ENCODE results near the gene YBX3. TPM values are rescaled to one million over a fixed set of nuclear protein-coding genes. Genes with fewer than 3 reads are reported as not detected.

YBX3 gene
- total and polyA plus RNA-seq, 4 donors = 134 to 299 (median 252) TPM

DNA sequence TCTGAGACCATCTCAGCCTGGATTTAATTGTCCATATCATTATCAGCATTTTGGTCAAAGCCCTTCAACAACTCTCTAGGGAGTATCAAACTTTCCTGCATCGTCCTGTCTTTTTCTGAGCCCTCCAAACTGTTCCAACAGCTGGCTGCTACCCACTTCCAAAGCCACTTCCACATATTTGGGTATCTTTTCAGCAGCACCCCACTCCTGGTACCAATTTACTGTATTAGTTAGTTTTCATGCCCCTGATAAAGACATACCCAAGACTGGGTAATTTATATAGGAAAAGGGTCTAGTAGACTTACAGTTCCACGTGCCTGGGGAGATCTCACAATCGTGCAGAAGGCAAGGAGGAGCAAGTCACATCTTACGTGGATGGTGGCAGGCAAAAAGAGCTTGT lies 33.1 kb upstream of the YBX3 start:
- no peak for ATAC-seq (ENCODE audit: insufficient read depth, low FRiP score)
- Histone ChIP-seq H3K27ac (ENCODE audit: low read depth in 1 of 2, low read length in 1 of 2) (no peak overlapping the region), H3K9me3 (ENCODE audit: control insufficient read depth in 4 of 4, insufficient read depth in 3 of 4, low read length in 3 of 4) (peaks cover 0 to 10% (median 7%) of the 10 kb centered on the region in 4 donors), H3K4me3 (no peak overlapping the region), H3K4me1 (ENCODE audit: control insufficient read depth in 5 of 5, insufficient read depth in 5 of 5, low read length in 5 of 5) (no peaks in the 10 kb centered on the region), H3K9ac (ENCODE audit: insufficient read depth in 1 of 2, low read length in 2 of 2) (no peak overlapping the region), H3K36me3 (ENCODE audit: control insufficient read depth in 4 of 4, insufficient read depth in 4 of 4, low read length in 4 of 4) (no peaks in the 10 kb centered on the region), H3K27me3 (ENCODE audit: control insufficient read depth in 3 of 3, insufficient read depth in 3 of 3, low read length in 2 of 3) (peaks cover 0 to 3% (median 0%) of the 10 kb centered on the region in 3 donors)
- no peak for TF ChIP-seq CTCF (IDR thresholded peaks at IDR 0.05; ENCODE audit: control extremely low read depth, extremely low read depth)
- no peak for DNase-seq
- WGBS, 2 donors = 78 to 92% methylated on average over 4 of the region's 4 CpGs

DNA sequence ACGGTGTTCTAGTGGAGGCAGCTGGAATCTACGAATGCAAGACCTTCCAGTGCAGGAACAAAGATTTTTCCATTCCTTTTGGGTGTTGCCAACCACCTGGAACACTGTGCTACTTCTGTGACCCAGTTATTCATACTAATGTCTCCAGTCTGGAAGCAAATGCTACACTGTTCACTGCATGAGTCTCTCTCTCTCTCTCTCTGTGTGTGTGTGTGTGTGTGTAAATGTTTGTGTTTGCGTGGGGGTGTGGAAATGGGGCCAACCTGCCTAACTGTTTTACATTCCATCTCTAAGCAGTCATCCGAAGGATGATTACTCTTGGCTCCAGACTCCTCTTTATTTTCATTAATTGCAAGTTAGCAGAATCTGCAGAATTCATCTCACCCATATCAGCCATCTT lies 29.9 kb upstream of the YBX3 start:
- DNase-seq = no peak
- Histone ChIP-seq H3K9ac (ENCODE audit: insufficient read depth in 1 of 2, low read length in 2 of 2) (no peak overlapping the region), H3K9me3 (ENCODE audit: control insufficient read depth in 4 of 4, insufficient read depth in 3 of 4, low read length in 3 of 4) (peaks cover 0 to 10% (median 7%) of the 10 kb centered on the region in 4 donors), H3K36me3 (ENCODE audit: control insufficient read depth in 4 of 4, insufficient read depth in 4 of 4, low read length in 4 of 4) (no peaks in the 10 kb centered on the region), H3K4me3 (no peak overlapping the region), H3K4me1 (ENCODE audit: control insufficient read depth in 5 of 5, insufficient read depth in 5 of 5, low read length in 5 of 5) (no peaks in the 10 kb centered on the region), H3K27ac (ENCODE audit: low read depth in 1 of 2, low read length in 1 of 2) (no peak overlapping the region), H3K27me3 (ENCODE audit: control insufficient read depth in 3 of 3, insufficient read depth in 3 of 3, low read length in 2 of 3) (peaks cover 0 to 3% (median 0%) of the 10 kb centered on the region in 3 donors)
- TF ChIP-seq CTCF (IDR thresholded peaks at IDR 0.05; ENCODE audit: control extremely low read depth, extremely low read depth) = no peak
- 52 to 70% methylated on average over 4 of the region's 4 CpGs for WGBS, 2 donors
- ATAC-seq (ENCODE audit: insufficient read depth, low FRiP score) = no peak

DNA sequence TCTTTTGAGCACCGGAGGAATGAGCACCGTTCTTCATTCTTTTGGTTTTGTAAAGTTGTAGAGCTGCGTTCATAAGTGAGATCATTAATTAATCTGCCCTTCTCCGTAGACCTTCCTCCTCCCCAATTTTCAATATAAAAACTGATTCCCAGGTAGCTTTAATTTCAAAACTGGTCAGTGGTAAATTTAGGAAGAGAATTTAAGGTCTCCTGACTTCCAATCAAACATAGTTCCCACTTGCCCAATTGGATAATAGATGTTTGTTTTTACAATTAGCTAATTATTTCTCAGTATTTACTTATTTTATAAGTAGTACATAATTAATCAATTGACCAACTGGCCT lies 27.2 kb upstream of the YBX3 start:
- ATAC-seq (ENCODE audit: insufficient read depth, low FRiP score) = no peak
- TF ChIP-seq CTCF (IDR thresholded peaks at IDR 0.05; ENCODE audit: control extremely low read depth, extremely low read depth) = no peak
- no peak overlapping the region for H3K4me3 ChIP-seq
- WGBS, 2 donors = 0 to 1% methylated on average over 4 of the region's 4 CpGs
- no peaks in the 10 kb centered on the region for H3K36me3 ChIP-seq (ENCODE audit: control insufficient read depth in 4 of 4, insufficient read depth in 4 of 4, low read length in 4 of 4)
- H3K27ac ChIP-seq (ENCODE audit: low read depth in 1 of 2, low read length in 1 of 2) = no peak overlapping the region
- H3K9me3 ChIP-seq (ENCODE audit: control insufficient read depth in 4 of 4, insufficient read depth in 3 of 4, low read length in 3 of 4) = peaks cover 0 to 3% (median 0%) of the 10 kb centered on the region in 4 donors
- DNase-seq = no peak
- no peaks in the 10 kb centered on the region for H3K4me1 ChIP-seq (ENCODE audit: control insufficient read depth in 5 of 5, insufficient read depth in 5 of 5, low read length in 5 of 5)
- peaks cover 0 to 3% (median 0%) of the 10 kb centered on the region in 3 donors for H3K27me3 ChIP-seq (ENCODE audit: control insufficient read depth in 3 of 3, insufficient read depth in 3 of 3, low read length in 2 of 3)
- no peak overlapping the region for H3K9ac ChIP-seq (ENCODE audit: insufficient read depth in 1 of 2, low read length in 2 of 2)

GRCh38 chr12:10749700-10750384 lies 26.7 kb upstream of the YBX3 start:
- H3K4me1 ChIP-seq (ENCODE audit: control insufficient read depth in 5 of 5, insufficient read depth in 5 of 5, low read length in 5 of 5) = no peaks in the 10 kb centered on the region
- ATAC-seq (ENCODE audit: insufficient read depth, low FRiP score) (peak; percentile 96), DNase-seq (peak; percentile 89 to 96 (median 94))
- peak overlapping the region in 1 of 2 donors; percentile 93 for H3K9ac ChIP-seq (ENCODE audit: insufficient read depth in 1 of 2, low read length in 2 of 2)
- H3K36me3 ChIP-seq (ENCODE audit: control insufficient read depth in 4 of 4, insufficient read depth in 4 of 4, low read length in 4 of 4) = no peaks in the 10 kb centered on the region
- WGBS, 2 donors = 9% methylated on average over 17 of the region's 17 CpGs
- no peaks in the 10 kb centered on the region for H3K9me3 ChIP-seq (ENCODE audit: control insufficient read depth in 4 of 4, insufficient read depth in 3 of 4, low read length in 3 of 4)
- TF ChIP-seq CTCF (IDR thresholded peaks at IDR 0.05; ENCODE audit: control extremely low read depth, extremely low read depth) = peak; percentile 92
- no peak overlapping the region for H3K4me3 ChIP-seq
- H3K27me3 ChIP-seq (ENCODE audit: control insufficient read depth in 3 of 3, insufficient read depth in 3 of 3, low read length in 2 of 3) = peaks cover 0 to 3% (median 0%) of the 10 kb centered on the region in 3 donors
- H3K27ac ChIP-seq (ENCODE audit: low read depth in 1 of 2, low read length in 1 of 2) = no peak overlapping the region
